Psoas muscle (tissue), 8 donors: ENCODE results near the gene RHBDD2. TPM values are rescaled to one million over a fixed set of nuclear protein-coding genes. Genes with fewer than 3 reads are reported as not detected.
"Not testable (repeated sequence)": the region's sequence is repeated elsewhere in the genome, so short reads cannot be mapped to it uniquely, and the experiment has no call there.

ENCODE experiments used
- ATAC-seq, 4 donors: fragments of 200-7000 bp; cut with Tn5 transposase; one replicate each; pipeline ENCODE4 v1.9.1; 2020; ENCODE audit warnings: moderate library complexity in 3 of 4, mild to moderate bottlenecking in 2 of 4
- DNase-seq, 2 donors: peaks; one replicate each; pipeline ENCODE4 v3.0.0-alpha.2; 2020
- H3K27ac ChIP-seq: fragments of 200-600 bp; one replicate; pipeline ENCODE4 v1.8.0; 2022
- H3K27me3 ChIP-seq, 3 donors: fragments of 200-600 bp in 1 of 3; one replicate each; pipeline versions ENCODE4 v1.6.1 to v1.8.0; 2013 to 2022; ENCODE audit warnings: low read length in 2 of 3, mild to moderate bottlenecking in 2 of 3, moderate library complexity in 1 of 3; ENCODE audit not compliant: insufficient read depth in 3 of 3
- H3K36me3 ChIP-seq, 2 donors: fragments of 200-600 bp in 1 of 2; one replicate each; pipeline versions ENCODE4 v1.6.1 to v1.8.0; 2013 to 2022; ENCODE audit warnings: low read depth in 1 of 2, mild to moderate bottlenecking in 1 of 2, moderate library complexity in 1 of 2; ENCODE audit not compliant: insufficient read depth in 1 of 2
- H3K4me1 ChIP-seq: fragments of 200-600 bp; one replicate; pipeline ENCODE4 v1.8.0; 2022
- H3K4me3 ChIP-seq: fragments of 200-600 bp; one replicate; pipeline ENCODE4 v1.8.0; 2022; ENCODE audit warnings: mild to moderate bottlenecking
- H3K9me3 ChIP-seq: fragments of 200-600 bp; one replicate; pipeline ENCODE4 v1.8.0; 2022
- WGBS, 3 donors: extraction: QIAGEN DNeasy Blood & Tissue Kit; methylation state at CpG; one replicate each; pipeline versions ENCODE4 v1.1.6 to v1.1.7; 2013; 5-methylcytosine and 5-hydroxymethylcytosine counted together
- intact Hi-C, 2 donors: fragments of 100-400 bp; cut with DNase I; formaldehyde crosslinking; loops; one replicate each; pipeline versions ENCODE4 v1.11.0 to v1.14.2; 2022
- polyA plus RNA-seq, 3 donors: library from polyadenylated mRNA; stranded (reverse); fragments of 200-250 nt; gene quantifications; one replicate each; pipeline ENCODE4 v1.2.3, GENCODE V29; 2013
- total RNA-seq, 4 donors: library from RNA; stranded (reverse); fragmentation: NEBNext Ultra II Directional in 2 of 4; extraction: Animal tissue kit (Norgen Biotek cat#: 25700) in 2 of 4; gene quantifications; one replicate each; pipeline versions ENCODE4 v1.2.1 to v1.2.4, GENCODE V29; 2021 to 2023
- TF ChIP-seq, protein P1 (sequence below): fragments of 200-600 bp; IDR thresholded peaks from one replicate; pipeline ENCODE4 v1.8.0; 2022; ENCODE audit warnings: antibody characterized with exemption
- donor health status: healthy with polysubstance abuse.
- donor health status: DM: no; HTN: no; CAD: no; lungs with moderate emphysema.
- donor health status: Bipolar disorder and iron deficiency.
- donor health status: healthy.
- donor health status: DM: yes; HTN: yes; CAD: no.
- donor health status: DM: no; HTN: no; CAD: no.
- donor health status: DM: no; HTN: no; CAD: no.
- donor health status: DM: yes; HTN: yes; CAD: no.

Gene RHBDD2
- total and polyA plus RNA-seq, 7 donors, result 18.3 to 38.9 (median 30.4) TPM

DNA sequence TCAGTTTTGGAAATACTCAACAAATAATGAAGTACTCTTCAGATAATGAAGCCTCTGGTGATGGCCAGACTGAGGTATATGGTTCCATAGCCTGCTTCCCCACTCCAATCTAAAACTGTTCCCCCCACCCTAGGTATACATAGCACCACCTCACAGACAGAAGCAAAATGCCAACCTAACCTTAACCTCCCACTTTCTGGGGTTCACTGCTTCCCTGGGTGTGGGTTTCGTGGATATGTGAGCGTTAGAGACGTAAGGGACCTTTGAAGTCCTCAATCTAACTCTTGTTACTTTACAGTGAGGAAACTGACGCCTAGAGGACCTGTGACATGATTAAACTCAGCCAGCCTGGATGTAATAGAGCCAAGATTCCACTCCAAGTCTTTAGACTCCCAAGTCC is 1.4 kb downstream of the RHBDD2 start:
- H3K27ac ChIP-seq, result no peak overlapping the region
- peaks cover 17% of the 10 kb centered on the region for H3K4me1 ChIP-seq
- H3K36me3 ChIP-seq, result peaks cover 2 to 50% of the 10 kb centered on the region in 2 donors
- no peaks in the 10 kb centered on the region for H3K9me3 ChIP-seq
- no peak for DNase-seq
- H3K27me3 ChIP-seq, result no peaks in the 10 kb centered on the region
- intact Hi-C loops, result no loop called here
- TF ChIP-seq, protein P1, sequence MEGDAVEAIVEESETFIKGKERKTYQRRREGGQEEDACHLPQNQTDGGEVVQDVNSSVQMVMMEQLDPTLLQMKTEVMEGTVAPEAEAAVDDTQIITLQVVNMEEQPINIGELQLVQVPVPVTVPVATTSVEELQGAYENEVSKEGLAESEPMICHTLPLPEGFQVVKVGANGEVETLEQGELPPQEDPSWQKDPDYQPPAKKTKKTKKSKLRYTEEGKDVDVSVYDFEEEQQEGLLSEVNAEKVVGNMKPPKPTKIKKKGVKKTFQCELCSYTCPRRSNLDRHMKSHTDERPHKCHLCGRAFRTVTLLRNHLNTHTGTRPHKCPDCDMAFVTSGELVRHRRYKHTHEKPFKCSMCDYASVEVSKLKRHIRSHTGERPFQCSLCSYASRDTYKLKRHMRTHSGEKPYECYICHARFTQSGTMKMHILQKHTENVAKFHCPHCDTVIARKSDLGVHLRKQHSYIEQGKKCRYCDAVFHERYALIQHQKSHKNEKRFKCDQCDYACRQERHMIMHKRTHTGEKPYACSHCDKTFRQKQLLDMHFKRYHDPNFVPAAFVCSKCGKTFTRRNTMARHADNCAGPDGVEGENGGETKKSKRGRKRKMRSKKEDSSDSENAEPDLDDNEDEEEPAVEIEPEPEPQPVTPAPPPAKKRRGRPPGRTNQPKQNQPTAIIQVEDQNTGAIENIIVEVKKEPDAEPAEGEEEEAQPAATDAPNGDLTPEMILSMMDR, result no peak
- WGBS, 3 donors, result 88 to 91% (median 88%) methylated on average over 4 of the region's 4 CpGs
- peak overlapping the region; percentile 77 for H3K4me3 ChIP-seq
- no peak for ATAC-seq

DNA sequence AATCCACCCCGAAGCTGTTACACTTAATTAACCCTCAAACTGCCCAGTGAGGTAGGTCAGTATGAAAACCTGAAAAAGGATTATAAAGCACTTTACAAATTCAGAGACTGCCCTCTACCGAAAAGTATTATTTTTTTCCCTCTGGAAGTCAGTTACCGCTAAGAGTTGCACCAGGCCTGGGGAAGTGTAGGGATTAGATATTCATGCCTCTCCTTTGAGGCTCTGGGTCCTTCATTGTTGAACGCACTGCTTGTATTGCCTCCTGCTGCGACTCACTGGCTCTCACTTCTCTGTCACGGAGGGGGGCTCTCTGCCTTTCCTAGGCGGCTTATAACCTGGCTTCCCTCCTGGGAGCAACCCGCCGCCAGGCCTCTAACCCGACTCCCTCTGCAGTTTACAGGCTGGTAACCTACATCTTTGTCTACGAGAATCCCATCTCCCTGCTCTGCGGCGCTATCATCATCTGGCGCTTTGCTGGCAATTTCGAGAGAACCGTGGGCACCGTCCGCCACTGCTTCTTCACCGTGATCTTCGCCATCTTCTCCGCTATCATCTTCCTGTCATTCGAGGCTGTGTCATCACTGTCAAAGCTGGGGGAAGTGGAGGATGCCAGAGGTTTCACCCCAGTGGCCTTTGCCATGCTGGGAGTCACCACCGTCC is 2.7 kb downstream of the RHBDD2 start:
- H3K4me3 ChIP-seq, result no peak overlapping the region
- H3K9me3 ChIP-seq, result no peaks in the 10 kb centered on the region
- H3K4me1 ChIP-seq, result peaks cover 17% of the 10 kb centered on the region
- intact Hi-C loops, result no loop called here
- TF ChIP-seq, protein P1, result no peak
- ATAC-seq, result no peak
- no peak for DNase-seq
- H3K27me3 ChIP-seq, result no peaks in the 10 kb centered on the region
- 80 to 85% (median 82%) methylated on average over 23 of the region's 23 CpGs for WGBS, 3 donors
- peaks cover 2 to 64% of the 10 kb centered on the region in 2 donors for H3K36me3 ChIP-seq
- no peak overlapping the region for H3K27ac ChIP-seq

DNA sequence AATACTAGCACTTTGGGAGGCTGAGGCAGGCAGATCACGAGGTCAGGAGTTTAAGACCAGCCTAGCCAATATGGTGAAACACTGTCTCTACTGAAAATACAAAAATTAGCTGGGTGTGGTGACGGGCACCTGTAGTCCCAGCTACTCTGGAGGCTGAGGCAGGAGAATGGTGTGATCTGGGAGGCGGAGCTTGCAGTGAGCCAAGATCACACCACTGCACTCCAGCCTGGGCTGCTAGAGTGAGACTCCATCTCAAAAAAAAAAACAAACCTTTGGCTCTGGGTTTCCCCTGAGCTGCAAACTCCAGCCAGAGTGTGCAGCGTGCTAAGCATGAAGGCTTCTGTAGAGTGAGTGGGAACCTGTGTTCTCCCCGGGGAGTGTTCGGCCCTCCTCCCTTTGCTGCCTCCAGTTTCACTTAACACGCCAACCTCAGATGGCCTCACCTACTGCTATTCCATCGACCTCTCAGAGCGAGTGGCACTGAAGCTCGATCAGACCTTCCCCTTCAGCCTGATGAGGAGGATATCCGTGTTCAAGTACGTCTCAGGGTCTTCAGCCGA is 4.5 kb downstream of the RHBDD2 start:
- intact Hi-C loops, H3K27ac ChIP-seq, ATAC-seq, H3K27me3 ChIP-seq, DNase-seq, H3K4me3 ChIP-seq, H3K9me3 ChIP-seq: not testable (repeated sequence)
- 91 to 94% (median 92%) methylated on average over 13 of the region's 13 CpGs for WGBS, 3 donors
- Histone ChIP-seq H3K36me3 (peaks cover 2 to 79% of the 10 kb centered on the region in 2 donors), H3K4me1 (peaks cover 16% of the 10 kb centered on the region)

DNA sequence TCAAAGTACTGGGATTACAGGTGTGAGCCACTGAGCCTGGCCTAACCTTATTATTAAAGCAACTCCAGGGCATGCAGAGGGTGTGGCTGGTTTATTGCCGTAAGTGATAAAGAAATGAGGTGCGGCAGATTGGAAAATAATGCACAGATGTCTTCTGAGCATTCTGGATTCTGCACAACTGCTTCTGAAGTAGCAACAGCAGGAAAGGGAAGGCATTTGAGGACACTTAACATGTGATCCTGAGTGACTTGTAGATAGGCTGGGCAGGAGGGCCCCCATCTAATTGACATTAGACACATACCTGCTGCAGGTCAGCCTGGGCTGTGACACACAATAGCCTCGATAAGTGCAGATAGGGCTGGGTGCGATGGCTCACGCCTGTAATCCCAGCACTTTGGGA is 5.6 kb downstream of the RHBDD2 start:
- TF ChIP-seq, protein P1, result no peak
- H3K27me3 ChIP-seq, result no peaks in the 10 kb centered on the region
- intact Hi-C loops, result no loop called here
- peaks cover 2 to 79% of the 10 kb centered on the region in 2 donors for H3K36me3 ChIP-seq
- peaks cover 12% of the 10 kb centered on the region for H3K4me1 ChIP-seq
- WGBS, 3 donors, result 71 to 94% (median 73%) methylated on average over 5 of the region's 5 CpGs
- no peak overlapping the region for H3K27ac ChIP-seq
- H3K9me3 ChIP-seq, result no peaks in the 10 kb centered on the region
- no peak overlapping the region for H3K4me3 ChIP-seq
- DNase-seq (no peak), ATAC-seq (no peak)

DNA sequence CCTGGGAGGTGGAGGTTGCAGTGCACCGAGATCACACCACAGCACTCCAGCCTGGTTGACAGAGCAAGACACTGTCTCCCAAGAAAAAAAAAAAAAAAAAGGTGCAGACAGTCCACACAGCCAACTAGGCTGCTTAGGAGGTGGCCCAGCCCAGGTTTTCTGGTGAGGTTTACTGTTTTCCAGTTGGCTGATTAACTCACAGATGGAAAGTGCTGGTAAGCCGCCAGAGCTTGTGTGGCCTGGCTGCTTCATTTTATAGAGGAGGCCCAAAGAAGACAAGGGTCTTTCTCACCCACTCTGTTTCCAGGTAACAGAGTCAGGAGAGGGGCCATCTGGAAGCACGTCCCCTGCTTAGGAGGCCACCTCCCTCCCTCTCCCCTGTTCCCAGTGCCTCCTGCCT is 6.2 kb downstream of the RHBDD2 start:
- H3K4me1 ChIP-seq, result peaks cover 7% of the 10 kb centered on the region
- no peak overlapping the region for H3K27ac ChIP-seq
- no peak overlapping the region for H3K4me3 ChIP-seq
- H3K27me3 ChIP-seq, result no peaks in the 10 kb centered on the region
- no peak for DNase-seq
- intact Hi-C loops, result no loop called here
- peaks cover 2 to 79% of the 10 kb centered on the region in 2 donors for H3K36me3 ChIP-seq
- 77 to 95% (median 93%) methylated on average over 3 of the region's 3 CpGs for WGBS, 3 donors
- no peak for ATAC-seq
- H3K9me3 ChIP-seq, result no peaks in the 10 kb centered on the region
- TF ChIP-seq, protein P1, result no peak
